ENCODE data around the gene NOP53. TPM values are rescaled to one million over a fixed set of nuclear protein-coding genes. Genes with fewer than 3 reads are reported as not detected.

Gene NOP53
- total RNA-seq, 1 experiment from 2014 or later, result 289 TPM

DNA sequence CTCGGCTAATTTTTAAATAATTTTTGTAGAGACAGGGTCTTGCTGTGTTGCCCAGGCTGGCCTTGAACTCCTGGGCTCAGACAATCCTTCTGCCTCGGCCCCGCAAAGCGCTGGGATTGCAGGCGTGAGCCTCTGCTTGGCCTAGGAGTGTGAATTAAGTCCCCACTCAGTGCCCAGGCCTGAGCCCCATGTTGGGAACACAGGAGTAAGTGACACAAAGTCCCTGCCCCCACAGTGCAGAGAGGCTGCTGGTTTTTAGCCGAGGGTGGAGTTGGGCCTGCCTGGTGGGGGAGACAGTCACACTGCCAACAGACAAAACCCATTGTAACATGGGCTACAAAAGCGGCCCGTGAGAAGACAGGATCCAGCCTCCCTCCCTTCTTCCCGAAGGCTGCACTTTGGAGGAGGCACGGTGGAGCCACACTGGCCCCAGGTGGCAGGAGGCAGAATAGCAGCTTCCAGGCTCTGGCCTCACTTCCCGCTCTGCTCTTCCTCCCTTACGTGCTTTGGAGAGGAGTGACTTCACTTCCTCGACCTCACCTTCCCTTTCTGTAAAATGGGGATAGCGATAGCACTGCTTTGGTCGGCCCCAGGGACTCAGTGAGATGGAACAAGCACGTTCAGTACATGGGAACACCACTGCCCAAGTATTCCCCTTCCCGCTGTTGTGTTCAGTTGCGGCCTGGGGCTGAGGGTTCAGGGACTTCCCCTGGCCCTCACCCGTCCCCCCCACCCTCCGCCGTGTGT is 47.3 kb upstream of the NOP53 start (continued):
- TF ChIP-seq, protein P1, sequence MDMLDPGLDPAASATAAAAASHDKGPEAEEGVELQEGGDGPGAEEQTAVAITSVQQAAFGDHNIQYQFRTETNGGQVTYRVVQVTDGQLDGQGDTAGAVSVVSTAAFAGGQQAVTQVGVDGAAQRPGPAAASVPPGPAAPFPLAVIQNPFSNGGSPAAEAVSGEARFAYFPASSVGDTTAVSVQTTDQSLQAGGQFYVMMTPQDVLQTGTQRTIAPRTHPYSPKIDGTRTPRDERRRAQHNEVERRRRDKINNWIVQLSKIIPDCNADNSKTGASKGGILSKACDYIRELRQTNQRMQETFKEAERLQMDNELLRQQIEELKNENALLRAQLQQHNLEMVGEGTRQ (CRISPR knock-in tag; IDR thresholded peaks at IDR 0.05), result peak; percentile 48
- TF ChIP-seq GABPB1 (CRISPR knock-in tag; IDR thresholded peaks at IDR 0.05) (no peak), ZBTB21 (CRISPR knock-in tag; IDR thresholded peaks at IDR 0.05; ENCODE audit: borderline replicate concordance) (no peak), ESRRA (CRISPR knock-in tag; IDR thresholded peaks at IDR 0.05; ENCODE audit: borderline replicate concordance) (no peak), ETV6 (CRISPR knock-in tag; IDR thresholded peaks at IDR 0.05) (peak; percentile 76; the same call in 1 of the 2 replicates), ZNF396 (CRISPR knock-in tag; IDR thresholded peaks at IDR 0.05; ENCODE audit: borderline replicate concordance) (no peak), IRF2 (CRISPR knock-in tag; IDR thresholded peaks at IDR 0.05; ENCODE audit: borderline replicate concordance, low read depth) (no peak), SOX15 (CRISPR knock-in tag; IDR thresholded peaks at IDR 0.05) (no peak), CREB1 (CRISPR knock-in tag; IDR thresholded peaks at IDR 0.05) (no peak), TCF7 (CRISPR knock-in tag; IDR thresholded peaks at IDR 0.05; ENCODE audit: low read depth) (no peak), ZNF232 (CRISPR knock-in tag; IDR thresholded peaks at IDR 0.05) (0 out of 2 replicates have a peak, but pooled peaks have one; percentile 35), SMAD4 (CRISPR knock-in tag; IDR thresholded peaks at IDR 0.05) (no peak), MXD4 (CRISPR knock-in tag; IDR thresholded peaks at IDR 0.05; ENCODE audit: borderline replicate concordance) (no peak), ZNF219 (CRISPR knock-in tag; IDR thresholded peaks at IDR 0.05; ENCODE audit: borderline replicate concordance) (no peak), EMX1 (CRISPR knock-in tag; IDR thresholded peaks at IDR 0.05) (no peak)
- TF ChIP-seq, protein P2, sequence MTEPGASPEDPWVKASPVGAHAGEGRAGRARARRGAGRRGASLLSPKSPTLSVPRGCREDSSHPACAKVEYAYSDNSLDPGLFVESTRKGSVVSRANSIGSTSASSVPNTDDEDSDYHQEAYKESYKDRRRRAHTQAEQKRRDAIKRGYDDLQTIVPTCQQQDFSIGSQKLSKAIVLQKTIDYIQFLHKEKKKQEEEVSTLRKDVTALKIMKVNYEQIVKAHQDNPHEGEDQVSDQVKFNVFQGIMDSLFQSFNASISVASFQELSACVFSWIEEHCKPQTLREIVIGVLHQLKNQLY (CRISPR knock-in tag; IDR thresholded peaks at IDR 0.05), result no peak
- TF ChIP-seq, protein P3, sequence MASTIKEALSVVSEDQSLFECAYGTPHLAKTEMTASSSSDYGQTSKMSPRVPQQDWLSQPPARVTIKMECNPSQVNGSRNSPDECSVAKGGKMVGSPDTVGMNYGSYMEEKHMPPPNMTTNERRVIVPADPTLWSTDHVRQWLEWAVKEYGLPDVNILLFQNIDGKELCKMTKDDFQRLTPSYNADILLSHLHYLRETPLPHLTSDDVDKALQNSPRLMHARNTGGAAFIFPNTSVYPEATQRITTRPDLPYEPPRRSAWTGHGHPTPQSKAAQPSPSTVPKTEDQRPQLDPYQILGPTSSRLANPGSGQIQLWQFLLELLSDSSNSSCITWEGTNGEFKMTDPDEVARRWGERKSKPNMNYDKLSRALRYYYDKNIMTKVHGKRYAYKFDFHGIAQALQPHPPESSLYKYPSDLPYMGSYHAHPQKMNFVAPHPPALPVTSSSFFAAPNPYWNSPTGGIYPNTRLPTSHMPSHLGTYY (CRISPR knock-in tag; IDR thresholded peaks at IDR 0.05), result no peak
- TF ChIP-seq, protein P4, sequence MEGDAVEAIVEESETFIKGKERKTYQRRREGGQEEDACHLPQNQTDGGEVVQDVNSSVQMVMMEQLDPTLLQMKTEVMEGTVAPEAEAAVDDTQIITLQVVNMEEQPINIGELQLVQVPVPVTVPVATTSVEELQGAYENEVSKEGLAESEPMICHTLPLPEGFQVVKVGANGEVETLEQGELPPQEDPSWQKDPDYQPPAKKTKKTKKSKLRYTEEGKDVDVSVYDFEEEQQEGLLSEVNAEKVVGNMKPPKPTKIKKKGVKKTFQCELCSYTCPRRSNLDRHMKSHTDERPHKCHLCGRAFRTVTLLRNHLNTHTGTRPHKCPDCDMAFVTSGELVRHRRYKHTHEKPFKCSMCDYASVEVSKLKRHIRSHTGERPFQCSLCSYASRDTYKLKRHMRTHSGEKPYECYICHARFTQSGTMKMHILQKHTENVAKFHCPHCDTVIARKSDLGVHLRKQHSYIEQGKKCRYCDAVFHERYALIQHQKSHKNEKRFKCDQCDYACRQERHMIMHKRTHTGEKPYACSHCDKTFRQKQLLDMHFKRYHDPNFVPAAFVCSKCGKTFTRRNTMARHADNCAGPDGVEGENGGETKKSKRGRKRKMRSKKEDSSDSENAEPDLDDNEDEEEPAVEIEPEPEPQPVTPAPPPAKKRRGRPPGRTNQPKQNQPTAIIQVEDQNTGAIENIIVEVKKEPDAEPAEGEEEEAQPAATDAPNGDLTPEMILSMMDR (IDR thresholded peaks at IDR 0.05), result peak; percentile 93
- TF ChIP-seq, protein P5, sequence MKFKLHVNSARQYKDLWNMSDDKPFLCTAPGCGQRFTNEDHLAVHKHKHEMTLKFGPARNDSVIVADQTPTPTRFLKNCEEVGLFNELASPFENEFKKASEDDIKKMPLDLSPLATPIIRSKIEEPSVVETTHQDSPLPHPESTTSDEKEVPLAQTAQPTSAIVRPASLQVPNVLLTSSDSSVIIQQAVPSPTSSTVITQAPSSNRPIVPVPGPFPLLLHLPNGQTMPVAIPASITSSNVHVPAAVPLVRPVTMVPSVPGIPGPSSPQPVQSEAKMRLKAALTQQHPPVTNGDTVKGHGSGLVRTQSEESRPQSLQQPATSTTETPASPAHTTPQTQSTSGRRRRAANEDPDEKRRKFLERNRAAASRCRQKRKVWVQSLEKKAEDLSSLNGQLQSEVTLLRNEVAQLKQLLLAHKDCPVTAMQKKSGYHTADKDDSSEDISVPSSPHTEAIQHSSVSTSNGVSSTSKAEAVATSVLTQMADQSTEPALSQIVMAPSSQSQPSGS (CRISPR knock-in tag; IDR thresholded peaks at IDR 0.05; ENCODE audit: borderline replicate concordance, low read depth), result no peak
- TF ChIP-seq, protein P6, sequence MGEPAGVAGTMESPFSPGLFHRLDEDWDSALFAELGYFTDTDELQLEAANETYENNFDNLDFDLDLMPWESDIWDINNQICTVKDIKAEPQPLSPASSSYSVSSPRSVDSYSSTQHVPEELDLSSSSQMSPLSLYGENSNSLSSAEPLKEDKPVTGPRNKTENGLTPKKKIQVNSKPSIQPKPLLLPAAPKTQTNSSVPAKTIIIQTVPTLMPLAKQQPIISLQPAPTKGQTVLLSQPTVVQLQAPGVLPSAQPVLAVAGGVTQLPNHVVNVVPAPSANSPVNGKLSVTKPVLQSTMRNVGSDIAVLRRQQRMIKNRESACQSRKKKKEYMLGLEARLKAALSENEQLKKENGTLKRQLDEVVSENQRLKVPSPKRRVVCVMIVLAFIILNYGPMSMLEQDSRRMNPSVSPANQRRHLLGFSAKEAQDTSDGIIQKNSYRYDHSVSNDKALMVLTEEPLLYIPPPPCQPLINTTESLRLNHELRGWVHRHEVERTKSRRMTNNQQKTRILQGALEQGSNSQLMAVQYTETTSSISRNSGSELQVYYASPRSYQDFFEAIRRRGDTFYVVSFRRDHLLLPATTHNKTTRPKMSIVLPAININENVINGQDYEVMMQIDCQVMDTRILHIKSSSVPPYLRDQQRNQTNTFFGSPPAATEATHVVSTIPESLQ (CRISPR knock-in tag; IDR thresholded peaks at IDR 0.05), result no peak
- TF ChIP-seq, protein P7, sequence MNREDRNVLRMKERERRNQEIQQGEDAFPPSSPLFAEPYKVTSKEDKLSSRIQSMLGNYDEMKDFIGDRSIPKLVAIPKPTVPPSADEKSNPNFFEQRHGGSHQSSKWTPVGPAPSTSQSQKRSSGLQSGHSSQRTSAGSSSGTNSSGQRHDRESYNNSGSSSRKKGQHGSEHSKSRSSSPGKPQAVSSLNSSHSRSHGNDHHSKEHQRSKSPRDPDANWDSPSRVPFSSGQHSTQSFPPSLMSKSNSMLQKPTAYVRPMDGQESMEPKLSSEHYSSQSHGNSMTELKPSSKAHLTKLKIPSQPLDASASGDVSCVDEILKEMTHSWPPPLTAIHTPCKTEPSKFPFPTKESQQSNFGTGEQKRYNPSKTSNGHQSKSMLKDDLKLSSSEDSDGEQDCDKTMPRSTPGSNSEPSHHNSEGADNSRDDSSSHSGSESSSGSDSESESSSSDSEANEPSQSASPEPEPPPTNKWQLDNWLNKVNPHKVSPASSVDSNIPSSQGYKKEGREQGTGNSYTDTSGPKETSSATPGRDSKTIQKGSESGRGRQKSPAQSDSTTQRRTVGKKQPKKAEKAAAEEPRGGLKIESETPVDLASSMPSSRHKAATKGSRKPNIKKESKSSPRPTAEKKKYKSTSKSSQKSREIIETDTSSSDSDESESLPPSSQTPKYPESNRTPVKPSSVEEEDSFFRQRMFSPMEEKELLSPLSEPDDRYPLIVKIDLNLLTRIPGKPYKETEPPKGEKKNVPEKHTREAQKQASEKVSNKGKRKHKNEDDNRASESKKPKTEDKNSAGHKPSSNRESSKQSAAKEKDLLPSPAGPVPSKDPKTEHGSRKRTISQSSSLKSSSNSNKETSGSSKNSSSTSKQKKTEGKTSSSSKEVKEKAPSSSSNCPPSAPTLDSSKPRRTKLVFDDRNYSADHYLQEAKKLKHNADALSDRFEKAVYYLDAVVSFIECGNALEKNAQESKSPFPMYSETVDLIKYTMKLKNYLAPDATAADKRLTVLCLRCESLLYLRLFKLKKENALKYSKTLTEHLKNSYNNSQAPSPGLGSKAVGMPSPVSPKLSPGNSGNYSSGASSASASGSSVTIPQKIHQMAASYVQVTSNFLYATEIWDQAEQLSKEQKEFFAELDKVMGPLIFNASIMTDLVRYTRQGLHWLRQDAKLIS (CRISPR knock-in tag; IDR thresholded peaks at IDR 0.05; ENCODE audit: borderline replicate concordance), result no peak
- TF ChIP-seq, protein P8, sequence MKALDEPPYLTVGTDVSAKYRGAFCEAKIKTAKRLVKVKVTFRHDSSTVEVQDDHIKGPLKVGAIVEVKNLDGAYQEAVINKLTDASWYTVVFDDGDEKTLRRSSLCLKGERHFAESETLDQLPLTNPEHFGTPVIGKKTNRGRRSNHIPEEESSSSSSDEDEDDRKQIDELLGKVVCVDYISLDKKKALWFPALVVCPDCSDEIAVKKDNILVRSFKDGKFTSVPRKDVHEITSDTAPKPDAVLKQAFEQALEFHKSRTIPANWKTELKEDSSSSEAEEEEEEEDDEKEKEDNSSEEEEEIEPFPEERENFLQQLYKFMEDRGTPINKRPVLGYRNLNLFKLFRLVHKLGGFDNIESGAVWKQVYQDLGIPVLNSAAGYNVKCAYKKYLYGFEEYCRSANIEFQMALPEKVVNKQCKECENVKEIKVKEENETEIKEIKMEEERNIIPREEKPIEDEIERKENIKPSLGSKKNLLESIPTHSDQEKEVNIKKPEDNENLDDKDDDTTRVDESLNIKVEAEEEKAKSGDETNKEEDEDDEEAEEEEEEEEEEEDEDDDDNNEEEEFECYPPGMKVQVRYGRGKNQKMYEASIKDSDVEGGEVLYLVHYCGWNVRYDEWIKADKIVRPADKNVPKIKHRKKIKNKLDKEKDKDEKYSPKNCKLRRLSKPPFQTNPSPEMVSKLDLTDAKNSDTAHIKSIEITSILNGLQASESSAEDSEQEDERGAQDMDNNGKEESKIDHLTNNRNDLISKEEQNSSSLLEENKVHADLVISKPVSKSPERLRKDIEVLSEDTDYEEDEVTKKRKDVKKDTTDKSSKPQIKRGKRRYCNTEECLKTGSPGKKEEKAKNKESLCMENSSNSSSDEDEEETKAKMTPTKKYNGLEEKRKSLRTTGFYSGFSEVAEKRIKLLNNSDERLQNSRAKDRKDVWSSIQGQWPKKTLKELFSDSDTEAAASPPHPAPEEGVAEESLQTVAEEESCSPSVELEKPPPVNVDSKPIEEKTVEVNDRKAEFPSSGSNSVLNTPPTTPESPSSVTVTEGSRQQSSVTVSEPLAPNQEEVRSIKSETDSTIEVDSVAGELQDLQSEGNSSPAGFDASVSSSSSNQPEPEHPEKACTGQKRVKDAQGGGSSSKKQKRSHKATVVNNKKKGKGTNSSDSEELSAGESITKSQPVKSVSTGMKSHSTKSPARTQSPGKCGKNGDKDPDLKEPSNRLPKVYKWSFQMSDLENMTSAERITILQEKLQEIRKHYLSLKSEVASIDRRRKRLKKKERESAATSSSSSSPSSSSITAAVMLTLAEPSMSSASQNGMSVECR (CRISPR knock-in tag; IDR thresholded peaks at IDR 0.05; ENCODE audit: borderline replicate concordance), result no peak

Data from WTC11 (cell line).